HuH-7 (cell line): Measurements from ENCODE around the gene NAGPA.
"Not testable (repeated sequence)": the region's sequence is repeated elsewhere in the genome, so short reads cannot be mapped to it uniquely, and the experiment has no call there.

ENCODE experiments used
- DNase-seq: peaks from one replicate; pipeline ENCODE4 v3.0.0; 2011; ENCODE audit warnings: low spot score

The NAGPA gene

GRCh38 chr16:5062051-5062450, 28.3 kb upstream of the NAGPA start:
- no peak for DNase-seq

GRCh38 chr16:5060073-5060641, 26.4 kb upstream of the NAGPA start:
- no peak for DNase-seq

GRCh38 chr16:5059386-5060072, 25.8 kb upstream of the NAGPA start:
- DNase-seq = no peak

DNA sequence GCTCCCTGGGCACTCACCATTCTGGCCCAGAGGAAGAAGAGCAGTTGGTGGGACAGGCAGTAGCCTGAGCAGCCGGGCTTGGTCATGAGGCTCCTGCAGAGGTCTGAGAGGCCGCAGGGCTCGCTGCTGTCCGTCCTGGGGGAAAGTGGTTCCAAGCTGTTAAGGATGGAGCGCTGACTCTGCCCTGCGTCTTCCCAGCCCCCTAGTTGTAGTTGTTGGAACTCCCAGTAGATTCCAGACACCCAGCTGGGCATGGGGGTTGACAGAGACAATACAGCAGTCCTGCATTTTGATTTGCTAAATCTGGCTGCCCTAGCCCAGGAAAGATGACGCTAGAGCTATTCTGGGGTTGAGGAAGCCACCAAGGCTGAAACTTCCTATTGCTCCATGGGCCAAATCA, 24.7 kb upstream of the NAGPA start:
- DNase-seq = no peak

DNA sequence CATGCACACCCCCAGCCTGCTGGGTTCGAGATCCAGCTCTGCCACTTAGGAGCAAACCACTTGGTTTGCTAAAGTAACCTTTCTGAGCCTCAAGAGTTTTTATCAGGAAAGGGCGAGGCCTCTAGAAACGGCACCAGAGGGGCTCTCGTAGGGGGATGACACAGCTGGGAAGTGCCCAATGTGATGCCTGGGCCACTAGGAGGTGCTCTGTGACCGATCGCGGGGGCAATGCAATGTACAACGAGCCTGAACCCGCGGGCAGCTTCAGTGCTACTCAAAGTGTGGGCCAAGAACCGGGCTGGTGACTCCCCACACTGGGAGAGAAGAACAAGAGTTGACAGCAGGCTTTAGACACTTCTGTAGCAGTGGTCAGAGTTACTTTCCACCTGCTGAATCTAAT, 22.6 kb upstream of the NAGPA start:
- DNase-seq = no peak

DNA sequence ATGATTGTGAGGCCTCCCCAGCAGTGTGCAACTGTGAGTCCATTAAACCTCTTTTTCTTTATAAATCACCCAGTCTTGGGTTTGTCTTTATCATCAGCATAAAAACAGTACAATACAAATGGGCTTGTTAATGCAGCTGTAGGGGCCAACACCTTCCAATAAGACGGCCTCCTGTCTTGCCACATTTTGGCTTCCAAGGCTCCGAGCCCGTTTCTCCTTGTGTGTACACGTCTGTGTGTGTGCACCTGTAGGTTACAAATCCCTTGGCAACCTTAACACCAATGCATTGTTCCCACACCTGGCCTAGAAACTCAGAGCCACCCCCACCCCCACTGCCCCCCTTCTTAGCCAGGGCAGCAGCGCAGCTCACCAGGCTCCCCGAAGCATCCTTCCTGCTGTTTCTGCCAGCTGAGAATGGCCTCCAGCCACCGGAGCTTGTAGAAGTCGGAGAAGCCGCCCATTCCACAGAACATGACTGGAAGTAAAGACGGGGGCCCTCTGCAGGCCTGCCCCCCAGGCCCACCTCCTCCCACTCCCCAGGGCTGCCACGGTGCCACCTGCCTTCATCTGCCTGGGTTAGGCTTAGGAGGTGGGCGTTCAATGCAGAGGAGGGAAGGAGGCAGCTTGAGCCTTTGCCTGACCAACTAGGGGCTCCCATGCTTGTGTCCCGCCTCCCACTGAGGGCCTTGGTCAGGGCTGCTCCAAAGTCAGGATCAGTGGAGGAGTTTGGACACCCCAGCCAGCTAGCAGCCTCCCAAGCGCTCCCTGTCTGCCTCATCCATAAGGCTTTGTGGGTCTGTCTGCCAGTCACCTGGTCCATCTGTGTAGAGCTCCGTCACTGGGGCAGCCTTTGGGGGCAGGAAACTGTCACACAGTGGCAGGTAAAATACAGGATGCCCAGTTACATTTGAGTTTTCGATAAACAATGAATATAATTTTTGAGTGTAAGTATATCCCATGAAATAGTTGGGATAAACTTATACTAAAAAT, 21.4 kb upstream of the NAGPA start:
- DNase-seq = no peak

GRCh38 chr16:5046914-5047313, 13.2 kb upstream of the NAGPA start:
- DNase-seq = no peak

DNA sequence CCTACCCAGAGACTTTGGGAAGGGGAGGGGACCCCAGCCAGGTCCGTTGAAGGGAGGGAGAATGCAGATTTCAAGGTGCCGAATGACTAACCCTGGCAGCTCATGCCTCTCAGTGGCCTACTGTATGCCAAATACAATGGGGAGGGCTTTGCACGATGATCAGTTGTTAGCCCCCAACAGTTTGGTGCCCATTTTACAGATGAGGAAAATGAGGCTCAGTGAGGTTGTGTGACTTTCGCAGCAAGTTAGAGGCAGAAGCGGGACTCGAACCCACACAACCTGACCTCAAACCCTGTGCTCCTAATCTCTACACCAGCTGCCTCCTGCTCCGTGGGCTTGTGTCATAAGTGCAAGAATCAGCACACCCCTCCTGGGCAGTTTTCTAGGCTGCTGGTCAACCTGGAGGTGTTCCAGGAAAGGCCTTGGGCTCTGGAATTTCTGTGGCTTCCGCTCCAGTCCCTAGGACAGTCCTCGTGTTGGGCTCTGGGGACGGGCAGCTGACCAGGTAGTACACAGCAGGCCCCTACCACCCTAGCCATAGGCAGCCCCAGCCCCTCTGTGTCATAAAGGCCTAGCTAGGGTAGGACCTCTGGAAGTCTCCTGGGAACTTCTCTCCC, 11.9 kb upstream of the NAGPA start:
- no peak for DNase-seq

DNA sequence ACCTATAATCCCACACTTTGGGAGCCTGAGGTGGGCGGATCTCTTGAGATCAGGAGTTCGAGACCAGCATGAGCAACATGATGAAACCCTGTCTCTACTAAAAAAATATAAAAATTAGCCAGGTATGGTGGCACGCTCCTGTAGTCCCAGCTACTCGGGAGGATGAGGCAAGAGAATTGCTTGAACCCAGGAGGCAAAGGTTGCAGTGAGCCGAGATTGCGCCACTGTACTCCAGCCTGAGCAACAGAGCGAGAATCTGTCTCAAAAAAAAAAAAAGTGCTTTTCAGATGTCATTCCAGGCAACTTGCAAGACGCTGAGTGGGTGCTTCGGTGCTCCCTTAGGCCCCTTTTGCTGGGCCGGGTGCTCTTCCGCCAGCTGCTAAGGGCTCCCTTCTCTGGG, 10.8 kb upstream of the NAGPA start:
- not testable (repeated sequence) for DNase-seq

GRCh38 chr16:5044011-5044540, 10.3 kb upstream of the NAGPA start:
- no peak for DNase-seq

- no peak for DNase-seq
These were observed 8.9 kb upstream of the NAGPA start for GRCh38 chr16:5042574-5043171.

DNA sequence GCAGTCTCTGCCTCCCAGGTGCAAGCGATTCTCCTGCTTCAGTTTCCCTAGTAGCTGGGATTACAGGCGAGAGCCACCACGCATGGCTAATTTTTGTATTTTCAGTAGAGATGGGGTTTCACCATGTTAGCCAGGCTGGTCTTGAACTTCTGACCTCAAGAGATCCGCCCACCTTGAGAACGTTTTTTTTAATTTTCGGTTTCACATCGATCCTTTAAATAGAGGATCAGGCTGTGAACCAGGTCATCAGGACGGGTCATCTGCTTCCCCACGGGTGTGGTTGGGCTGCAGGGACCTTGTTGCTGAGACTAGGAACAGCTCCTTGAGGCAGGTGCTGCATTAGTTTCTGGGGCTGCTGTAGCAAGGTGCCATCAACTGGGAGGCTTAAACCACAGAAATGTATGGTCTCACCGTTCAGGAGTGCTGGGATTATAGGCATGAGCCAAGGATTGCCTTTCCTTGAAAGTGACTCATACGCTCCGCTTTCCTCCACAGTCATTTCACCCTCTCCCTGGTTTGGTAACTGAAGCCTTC, 7.9 kb upstream of the NAGPA start:
- no peak for DNase-seq

GRCh38 chr16:5040451-5040850, 6.7 kb upstream of the NAGPA start:
- DNase-seq = no peak

DNA sequence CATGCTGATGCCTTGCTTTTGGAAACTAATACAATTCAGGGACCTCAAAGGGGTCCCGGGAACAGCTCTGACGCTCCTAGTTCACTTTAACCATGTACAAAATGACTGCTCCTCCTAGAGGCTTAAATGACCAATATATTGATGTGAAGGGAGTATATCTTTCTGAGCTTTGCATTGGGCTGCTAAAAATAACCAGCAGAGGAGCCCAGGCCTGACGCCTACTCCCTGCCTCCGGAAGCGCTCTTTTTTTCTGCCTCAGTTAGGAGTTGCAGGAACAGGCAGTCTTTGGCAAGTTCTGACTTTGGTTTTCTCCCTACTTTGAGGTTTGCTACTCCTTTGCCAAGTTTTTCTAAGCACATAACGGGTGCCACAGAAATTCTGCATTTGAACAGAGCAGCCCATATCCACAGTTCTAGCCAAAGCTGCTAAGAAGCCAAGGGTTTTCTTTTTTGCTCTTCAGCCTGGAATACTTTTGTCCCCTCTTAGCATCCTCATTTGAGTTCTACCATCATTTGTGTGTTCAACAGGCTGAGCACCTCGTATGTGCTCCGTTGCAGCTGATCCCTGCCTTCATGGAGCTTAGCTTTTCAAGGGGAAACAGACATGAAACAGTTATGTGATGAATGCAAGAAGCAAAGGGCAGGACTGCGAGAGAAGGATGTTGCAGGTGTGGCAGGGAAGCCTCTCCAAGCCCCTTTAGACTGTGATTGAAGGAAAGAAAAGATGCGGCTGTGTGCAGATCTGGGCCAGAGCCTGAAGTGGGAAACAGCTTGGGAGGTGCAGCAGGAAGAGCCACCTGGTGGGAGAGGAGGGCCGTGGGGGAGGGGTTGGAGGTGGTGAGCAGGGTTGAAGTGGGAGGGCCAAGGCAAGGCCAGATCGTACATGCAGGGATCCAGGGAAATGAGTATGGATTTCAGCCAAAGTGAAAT, 2.8 kb upstream of the NAGPA start:
- no peak for DNase-seq

GRCh38 chr16:5035909-5036227, 2.1 kb upstream of the NAGPA start:
- no peak for DNase-seq

DNA sequence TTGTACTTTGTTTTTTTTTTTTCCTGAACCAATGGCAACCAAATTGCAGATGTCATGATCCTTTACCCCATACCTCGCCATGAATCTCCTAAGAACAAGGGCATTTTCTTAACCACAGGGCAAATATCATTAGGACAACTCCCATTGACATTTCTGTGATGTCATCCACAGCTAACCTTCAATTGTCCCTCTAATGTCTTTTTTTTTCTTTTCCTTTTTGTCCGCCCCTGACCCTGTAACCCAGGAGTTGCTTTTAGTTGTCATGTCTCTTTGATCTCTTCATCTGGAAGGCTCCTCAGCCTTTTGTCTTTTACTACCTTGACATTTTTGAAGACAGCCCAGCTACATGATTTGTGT, 410 bp upstream of the NAGPA start:
- no peak for DNase-seq

DNA sequence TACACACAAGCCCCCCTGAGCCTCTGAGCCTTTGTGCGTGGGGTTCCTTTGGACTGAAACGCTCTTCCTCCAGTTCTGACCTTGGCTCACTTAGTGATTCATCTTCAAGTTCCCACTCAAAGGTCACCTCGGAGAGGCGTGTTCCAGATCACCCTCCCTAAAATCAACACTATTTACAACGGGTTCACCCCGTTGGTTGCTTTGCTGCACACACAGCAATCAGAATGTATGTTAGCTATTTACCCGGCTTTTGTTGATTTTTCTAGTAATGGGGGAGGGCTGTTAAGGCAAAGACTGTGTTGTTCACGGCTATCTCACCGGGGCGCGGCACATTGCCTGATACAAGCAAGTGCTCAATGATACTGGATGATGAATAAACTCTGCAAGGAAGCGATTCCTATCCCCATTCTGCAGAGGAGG, 977 bp downstream of the NAGPA start:
- DNase-seq = no peak

- no peak for DNase-seq
These were observed 2.1 kb downstream of the NAGPA start for GRCh38 chr16:5031601-5032000.

- no peak for DNase-seq
These were observed 3.4 kb downstream of the NAGPA start for GRCh38 chr16:5030251-5030870.

GRCh38 chr16:5028950-5029475, 4.7 kb downstream of the NAGPA start:
- DNase-seq = no peak
